Panc1 (cell line): Measurements from ENCODE around the gene PRSS16. TPM values are rescaled to one million over a fixed set of nuclear protein-coding genes. Genes with fewer than 3 reads are reported as not detected.

Experiments
- ATAC-seq: fragments of 200-7000 bp; cut with Tn5 transposase; 2 replicates; pipeline ENCODE4 v1.9.1; 2020; ENCODE audit warnings: mild to moderate bottlenecking, moderate library complexity
- BruUV-seq: library from RNA; stranded (reverse); fragments of 400-500 nt; replicated peaks from 2 replicates; lab custom pipeline; 2021; lab: Mats Ljungman, UMichigan
- CTCF ChIA-PET: fragments of 300-600 bp; sonication (Branson Sonifier 250); formaldehyde crosslinking; loops from one replicate; lab custom pipeline; 2022; ENCODE audit warnings: antibody characterized with exemption; lab: Charles Lee
- POLR2A ChIA-PET: fragments of 300-600 bp; sonication (Branson Sonifier 250); formaldehyde crosslinking; loops from one replicate; lab custom pipeline; 2022; ENCODE audit warnings: antibody characterized with exemption; lab: Charles Lee
- DNase-seq: peaks from one replicate; pipeline ENCODE4 v3.0.0-alpha.2; 2010; ENCODE audit warnings: low read depth, low spot score
- H3K27ac ChIP-seq: 2 replicates; pipeline ENCODE4 v1.5.1; 2011; ENCODE audit warnings: mild to moderate bottlenecking, low read length, inconsistent platforms
- H3K27me3 ChIP-seq: fragments of 200-500 bp; sonication (Bioruptor generic); 2 replicates; pipeline ENCODE4 v1.6.0; 2014; ENCODE audit warnings: low read length, inconsistent platforms; ENCODE audit not compliant: control insufficient read depth, insufficient read depth
- H3K36me3 ChIP-seq: fragments of 200-500 bp; sonication (Bioruptor generic); 2 replicates; pipeline ENCODE4 v1.5.1; 2014; ENCODE audit warnings: inconsistent platforms, mild to moderate bottlenecking, low read length, moderate library complexity; ENCODE audit not compliant: control insufficient read depth, insufficient read depth
- H3K4me1 ChIP-seq: 2 replicates; pipeline ENCODE4 v1.5.1; 2011; ENCODE audit warnings: inconsistent platforms, mild to moderate bottlenecking, low read length, moderate library complexity; ENCODE audit not compliant: control insufficient read depth, insufficient read depth
- H3K4me3 ChIP-seq, 2 experiments: 2 replicates each; pipeline ENCODE4 v1.5.1; 2011 to 2012; ENCODE audit warnings: low read depth in 2 of 2, low read length in 2 of 2, mild to moderate bottlenecking in 2 of 2, inconsistent platforms in 1 of 2, moderate library complexity in 1 of 2
- H3K9me3 ChIP-seq: fragments of 200-500 bp; sonication (Bioruptor generic); 2 replicates; pipeline ENCODE4 v1.5.1; 2014; ENCODE audit warnings: low read depth, mild to moderate bottlenecking, inconsistent platforms, low read length, moderate library complexity; ENCODE audit not compliant: control insufficient read depth, insufficient read depth
- POLR2AphosphoS5 ChIP-seq: IDR thresholded peaks from 2 replicates; pipeline ENCODE4 v1.6.1; 2012; ENCODE audit warnings: mild to moderate bottlenecking, low read depth, low read length, moderate library complexity
- SIN3A ChIP-seq: IDR thresholded peaks from 2 replicates; pipeline ENCODE4 v1.6.1; 2012; ENCODE audit warnings: low read depth, mild to moderate bottlenecking, low read length, moderate library complexity, borderline replicate concordance; ENCODE audit not compliant: insufficient read depth
- TCF7L2 ChIP-seq: IDR thresholded peaks from 2 replicates; pipeline ENCODE4 v1.6.1; 2011; ENCODE audit warnings: mild to moderate bottlenecking, low read depth, low read length, inconsistent platforms
- in situ Hi-C: cut with HindIII; loops from 2 replicates; pipeline ENCODE4 v1.10.0; 2016; ENCODE audit warnings: low sequenced_read_pairs, low pct_unique_long_range_greater_than_20kb
- intact Hi-C: fragments of 100-400 bp; cut with micrococcal nuclease; formaldehyde crosslinking; loops from one replicate; pipeline ENCODE4 v1.10.0; 2022; ENCODE audit not compliant: unreplicated experiment
- total RNA-seq: library from RNA; stranded (reverse); gene quantifications from one replicate; pipeline ENCODE4 v1.2.1, GENCODE V29; 2021; ENCODE audit not compliant: unreplicated experiment
- TF ChIP-seq, protein P1 (sequence below): fragments of 450-650 bp; IDR thresholded peaks from 2 replicates; pipeline ENCODE4 v1.5.1; 2017; ENCODE audit warnings: mild to moderate bottlenecking
- TF ChIP-seq, protein P2 (sequence below), 2 experiments: IDR thresholded peaks; 2 replicates each; pipeline ENCODE4 v1.6.1; 2011 to 2012; ENCODE audit warnings: low read depth in 2 of 2, control low read depth in 1 of 2, low read length in 1 of 2, mild to moderate bottlenecking in 1 of 2, moderate library complexity in 1 of 2; ENCODE audit not compliant: insufficient read depth in 1 of 2

The PRSS16 gene
- total RNA-seq, 1 experiment from 2014 or later, result 4.7 TPM

- BruUV-seq, result no TSS peak
- no peak for DNase-seq
- Histone ChIP-seq H3K27me3 (peaks cover 8% of the 10 kb centered on the region; the same call in 1 of the 2 replicates), H3K4me3 (peak overlapping the region; percentile 62 to 90), H3K36me3 (no peaks in the 10 kb centered on the region), H3K27ac (peak overlapping the region; percentile 41; the same call in 1 of the 2 replicates), H3K4me1 (no peaks in the 10 kb centered on the region; the same call in 1 of the 2 replicates), H3K9me3 (no peaks in the 10 kb centered on the region)
- intact Hi-C loops (no loop called here), in situ Hi-C loops (no loop called here)
- TF ChIP-seq POLR2AphosphoS5, result peak; percentile 56
- no peak for TF ChIP-seq SIN3A
- TF ChIP-seq, protein P1, sequence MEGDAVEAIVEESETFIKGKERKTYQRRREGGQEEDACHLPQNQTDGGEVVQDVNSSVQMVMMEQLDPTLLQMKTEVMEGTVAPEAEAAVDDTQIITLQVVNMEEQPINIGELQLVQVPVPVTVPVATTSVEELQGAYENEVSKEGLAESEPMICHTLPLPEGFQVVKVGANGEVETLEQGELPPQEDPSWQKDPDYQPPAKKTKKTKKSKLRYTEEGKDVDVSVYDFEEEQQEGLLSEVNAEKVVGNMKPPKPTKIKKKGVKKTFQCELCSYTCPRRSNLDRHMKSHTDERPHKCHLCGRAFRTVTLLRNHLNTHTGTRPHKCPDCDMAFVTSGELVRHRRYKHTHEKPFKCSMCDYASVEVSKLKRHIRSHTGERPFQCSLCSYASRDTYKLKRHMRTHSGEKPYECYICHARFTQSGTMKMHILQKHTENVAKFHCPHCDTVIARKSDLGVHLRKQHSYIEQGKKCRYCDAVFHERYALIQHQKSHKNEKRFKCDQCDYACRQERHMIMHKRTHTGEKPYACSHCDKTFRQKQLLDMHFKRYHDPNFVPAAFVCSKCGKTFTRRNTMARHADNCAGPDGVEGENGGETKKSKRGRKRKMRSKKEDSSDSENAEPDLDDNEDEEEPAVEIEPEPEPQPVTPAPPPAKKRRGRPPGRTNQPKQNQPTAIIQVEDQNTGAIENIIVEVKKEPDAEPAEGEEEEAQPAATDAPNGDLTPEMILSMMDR, result peak; percentile 86
- TF ChIP-seq, protein P2, sequence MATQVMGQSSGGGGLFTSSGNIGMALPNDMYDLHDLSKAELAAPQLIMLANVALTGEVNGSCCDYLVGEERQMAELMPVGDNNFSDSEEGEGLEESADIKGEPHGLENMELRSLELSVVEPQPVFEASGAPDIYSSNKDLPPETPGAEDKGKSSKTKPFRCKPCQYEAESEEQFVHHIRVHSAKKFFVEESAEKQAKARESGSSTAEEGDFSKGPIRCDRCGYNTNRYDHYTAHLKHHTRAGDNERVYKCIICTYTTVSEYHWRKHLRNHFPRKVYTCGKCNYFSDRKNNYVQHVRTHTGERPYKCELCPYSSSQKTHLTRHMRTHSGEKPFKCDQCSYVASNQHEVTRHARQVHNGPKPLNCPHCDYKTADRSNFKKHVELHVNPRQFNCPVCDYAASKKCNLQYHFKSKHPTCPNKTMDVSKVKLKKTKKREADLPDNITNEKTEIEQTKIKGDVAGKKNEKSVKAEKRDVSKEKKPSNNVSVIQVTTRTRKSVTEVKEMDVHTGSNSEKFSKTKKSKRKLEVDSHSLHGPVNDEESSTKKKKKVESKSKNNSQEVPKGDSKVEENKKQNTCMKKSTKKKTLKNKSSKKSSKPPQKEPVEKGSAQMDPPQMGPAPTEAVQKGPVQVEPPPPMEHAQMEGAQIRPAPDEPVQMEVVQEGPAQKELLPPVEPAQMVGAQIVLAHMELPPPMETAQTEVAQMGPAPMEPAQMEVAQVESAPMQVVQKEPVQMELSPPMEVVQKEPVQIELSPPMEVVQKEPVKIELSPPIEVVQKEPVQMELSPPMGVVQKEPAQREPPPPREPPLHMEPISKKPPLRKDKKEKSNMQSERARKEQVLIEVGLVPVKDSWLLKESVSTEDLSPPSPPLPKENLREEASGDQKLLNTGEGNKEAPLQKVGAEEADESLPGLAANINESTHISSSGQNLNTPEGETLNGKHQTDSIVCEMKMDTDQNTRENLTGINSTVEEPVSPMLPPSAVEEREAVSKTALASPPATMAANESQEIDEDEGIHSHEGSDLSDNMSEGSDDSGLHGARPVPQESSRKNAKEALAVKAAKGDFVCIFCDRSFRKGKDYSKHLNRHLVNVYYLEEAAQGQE (IDR thresholded peaks at IDR 0.05; ENCODE audit: insufficient read depth in 1 of 2, low read depth in 2 of 2, low read length in 1 of 2), result no peak
- TF ChIP-seq TCF7L2, result no peak
- peak; percentile 97 for ATAC-seq
- POLR2A ChIA-PET, result interaction anchor here (0.5 to 0.6 kb wide), 3 partner anchors 36 to 435 kb away, joined by 3 to 7 read pairs (median 4); no protein-coding TSS in a partner anchor
- CTCF ChIA-PET, result interaction anchor here (0.7 to 1.4 kb wide), 5 partner anchors 11 to 1036 kb away, joined by 3 to 4 read pairs (median 3); partner anchors contain the start of gene POM121L2
Measured at GRCh38 chr6:27251606-27252251, 4.2 kb downstream of the PRSS16 start.

DNA sequence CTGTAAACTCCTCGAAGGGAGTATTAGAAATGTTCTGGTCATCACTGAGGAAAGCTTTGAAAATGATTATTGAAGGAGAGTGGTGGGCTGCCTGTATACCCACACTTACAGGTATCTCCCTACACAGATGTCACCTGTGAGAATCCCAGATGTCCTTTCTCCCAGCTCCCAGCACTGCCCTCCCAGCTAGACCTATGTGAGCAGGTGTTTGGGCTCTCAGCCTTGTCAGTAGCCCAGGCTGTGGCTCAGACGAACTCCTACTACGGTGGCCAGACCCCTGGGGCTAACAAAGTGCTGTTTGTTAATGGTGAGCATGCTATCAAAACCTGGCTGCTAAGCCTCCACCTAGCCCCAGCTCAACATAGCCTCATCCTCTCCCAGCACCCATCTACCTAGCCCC is 7.1 kb downstream of the PRSS16 start:
- no TSS peak for BruUV-seq
- in situ Hi-C loops (no loop called here), intact Hi-C loops (no loop called here)
- Histone ChIP-seq H3K36me3 (no peaks in the 10 kb centered on the region), H3K4me3 (no peak overlapping the region), H3K4me1 (no peaks in the 10 kb centered on the region; the same call in 1 of the 2 replicates), H3K27me3 (peaks cover 3% of the 10 kb centered on the region; the same call in 1 of the 2 replicates), H3K27ac (no peak overlapping the region), H3K9me3 (no peaks in the 10 kb centered on the region)
- TF ChIP-seq POLR2AphosphoS5 (no peak), TCF7L2 (no peak), SIN3A (no peak)
- TF ChIP-seq, protein P2 (IDR thresholded peaks at IDR 0.05; ENCODE audit: insufficient read depth in 1 of 2, low read depth in 2 of 2, low read length in 1 of 2), result no peak
- TF ChIP-seq, protein P1, result no peak
- POLR2A ChIA-PET, result no interaction called here
- ATAC-seq, result no peak
- CTCF ChIA-PET, result no interaction called here
- no peak for DNase-seq
